Suppressor macrophage treated with lipopolysaccharide for 4 hours (primary cell): ENCODE measurements around the gene SBF2.
"Not testable (repeated sequence)": the region's sequence is repeated elsewhere in the genome, so short reads cannot be mapped to it uniquely, and the experiment has no call there.

ENCODE experiments used
- DNase-seq: peaks from one replicate; pipeline ENCODE4 v3.0.0-alpha.2; 2020

Gene SBF2

DNA sequence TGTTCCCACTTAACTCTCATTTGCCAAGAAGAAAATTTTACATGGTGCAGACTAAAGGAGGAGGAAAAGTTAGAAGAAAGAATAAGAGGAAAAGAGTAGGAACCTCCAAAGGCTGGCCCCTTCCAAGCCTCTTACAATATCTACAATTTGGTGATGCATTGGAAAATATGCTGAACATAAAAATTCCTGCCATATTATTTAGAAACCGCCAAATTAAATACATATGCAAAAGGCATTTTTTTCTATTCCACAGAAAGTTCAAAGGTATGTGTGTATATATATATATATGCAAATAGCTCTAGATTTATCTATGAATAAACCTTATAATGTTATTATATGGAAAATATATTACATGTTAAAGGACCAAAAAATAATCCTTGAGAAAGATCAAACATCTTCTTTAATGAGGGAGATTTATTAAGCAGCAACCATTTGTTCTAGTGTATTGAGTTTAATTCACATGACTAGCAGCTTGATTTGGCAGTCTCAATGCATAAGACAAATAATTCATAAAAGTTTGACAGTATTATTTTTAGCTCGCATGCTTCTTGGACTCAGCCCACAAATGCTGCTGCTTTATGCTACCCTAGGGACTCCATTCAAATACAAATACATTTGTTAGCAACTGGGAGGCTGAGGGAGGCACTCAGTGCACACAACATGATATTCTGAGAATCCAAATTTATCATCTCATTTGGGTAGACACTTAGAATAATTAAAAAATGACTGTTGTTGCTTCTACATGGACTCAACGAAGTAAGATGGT, 184.9 kb downstream of the SBF2 start:
- no peak for DNase-seq

DNA sequence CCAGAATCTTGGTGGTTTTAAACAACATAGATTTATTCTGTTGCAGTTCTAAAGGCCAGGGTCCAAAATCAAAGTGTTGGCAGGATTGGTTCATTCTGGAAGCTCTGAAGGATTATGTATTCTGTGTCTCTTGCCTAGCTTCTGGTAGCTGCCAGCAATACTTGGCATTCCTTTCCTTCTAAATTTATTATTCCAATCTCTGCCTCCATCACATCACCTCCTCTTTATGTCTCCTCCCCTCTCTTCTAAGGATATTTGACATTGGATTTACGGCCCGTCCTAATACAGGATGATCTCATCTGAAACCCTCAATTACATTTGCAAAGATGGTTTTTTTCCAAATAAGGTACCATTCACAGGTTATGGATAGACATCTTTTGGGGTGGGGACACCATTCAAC, 186.5 kb downstream of the SBF2 start:
- no peak for DNase-seq

DNA sequence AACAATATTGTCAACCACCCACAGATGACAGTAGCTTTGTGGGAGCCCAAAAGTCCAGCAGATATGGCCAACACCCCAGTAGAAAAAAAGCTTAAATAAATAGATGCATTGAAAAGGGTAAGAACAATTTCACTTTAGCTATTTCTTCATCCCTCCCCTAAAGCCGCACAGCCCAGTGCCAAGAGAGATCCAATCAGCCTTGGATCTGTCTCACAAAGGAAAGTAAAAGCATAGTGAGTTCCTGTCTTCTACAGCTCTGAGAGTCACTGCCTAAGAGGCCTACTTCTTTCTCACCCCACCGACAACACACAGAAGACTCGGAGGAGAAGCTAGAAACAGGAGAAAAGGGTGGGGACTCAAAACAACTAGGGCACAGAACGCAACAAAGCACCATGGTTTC, 196.4 kb downstream of the SBF2 start:
- no peak for DNase-seq

DNA sequence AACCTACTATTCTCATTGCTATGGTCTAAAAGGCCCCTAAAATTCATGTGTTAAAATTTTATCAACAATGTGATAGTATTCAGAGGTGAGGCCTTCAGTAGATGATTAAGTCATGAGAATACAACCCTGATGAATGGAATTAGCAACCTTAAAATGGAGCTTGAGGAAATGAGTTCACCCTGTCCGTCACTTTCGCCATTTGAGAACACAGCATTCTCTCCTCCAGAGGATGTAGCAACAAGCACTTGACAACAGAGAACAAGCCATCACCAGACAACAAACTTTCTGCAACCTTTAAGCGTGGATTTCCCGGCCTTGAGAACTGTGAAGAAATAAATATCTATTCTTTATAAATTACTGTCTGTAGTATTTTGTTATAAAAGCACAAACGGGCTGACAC, 197.0 kb downstream of the SBF2 start:
- peak; percentile 21 for DNase-seq

DNA sequence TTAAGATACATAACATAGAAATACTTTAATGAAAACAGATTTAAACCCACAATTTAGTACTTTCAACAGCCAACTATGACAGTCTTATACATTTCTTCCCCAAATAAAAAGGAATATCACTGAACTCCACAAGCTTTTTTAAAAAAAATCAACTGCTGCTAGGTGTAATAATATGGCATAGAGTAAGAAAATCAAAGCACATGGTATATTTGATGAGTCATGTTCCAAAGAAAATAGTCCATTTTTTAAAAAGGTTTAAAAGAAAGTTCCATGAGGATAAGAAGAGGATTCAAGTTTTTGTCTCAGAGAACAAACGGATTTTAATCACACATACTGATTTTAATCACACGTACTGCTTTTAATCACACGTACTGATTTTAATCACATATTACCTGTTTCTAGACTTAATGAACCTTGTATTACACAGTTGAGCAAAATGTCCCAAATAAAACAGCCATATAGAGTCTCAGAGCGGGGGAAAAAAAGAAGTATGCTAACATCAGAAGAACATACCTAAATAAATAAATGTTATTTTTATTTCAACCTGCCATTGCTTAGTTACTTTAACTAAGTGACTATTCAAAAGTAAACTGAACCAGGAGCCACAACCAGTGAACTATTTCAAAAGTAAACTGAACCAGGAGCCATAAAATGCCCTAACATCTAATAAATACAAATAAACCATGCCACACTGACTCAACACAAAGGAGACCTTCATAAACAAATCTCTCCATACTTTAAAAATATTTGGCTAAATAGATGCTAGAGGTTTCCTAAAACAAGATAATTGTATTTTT, 198.4 kb downstream of the SBF2 start:
- DNase-seq: no peak

DNA sequence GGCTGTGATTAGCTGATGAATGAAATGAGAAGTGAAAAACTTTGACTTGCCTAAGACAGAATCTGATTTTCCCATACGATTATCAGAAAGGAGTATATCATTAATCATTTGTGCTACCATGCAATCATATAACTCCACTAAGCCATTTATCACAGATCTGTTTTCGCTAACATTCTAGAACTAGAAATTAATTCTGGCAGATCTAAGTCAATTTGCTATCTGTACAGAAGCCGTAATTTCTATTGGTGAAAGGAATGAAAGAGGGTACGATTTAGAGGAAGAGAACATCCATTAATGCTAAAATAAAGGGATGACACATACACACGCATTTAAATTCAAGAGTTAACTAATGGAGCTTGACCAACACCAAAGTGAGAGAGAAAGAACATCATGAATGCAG, 201.6 kb downstream of the SBF2 start:
- no peak for DNase-seq

DNA sequence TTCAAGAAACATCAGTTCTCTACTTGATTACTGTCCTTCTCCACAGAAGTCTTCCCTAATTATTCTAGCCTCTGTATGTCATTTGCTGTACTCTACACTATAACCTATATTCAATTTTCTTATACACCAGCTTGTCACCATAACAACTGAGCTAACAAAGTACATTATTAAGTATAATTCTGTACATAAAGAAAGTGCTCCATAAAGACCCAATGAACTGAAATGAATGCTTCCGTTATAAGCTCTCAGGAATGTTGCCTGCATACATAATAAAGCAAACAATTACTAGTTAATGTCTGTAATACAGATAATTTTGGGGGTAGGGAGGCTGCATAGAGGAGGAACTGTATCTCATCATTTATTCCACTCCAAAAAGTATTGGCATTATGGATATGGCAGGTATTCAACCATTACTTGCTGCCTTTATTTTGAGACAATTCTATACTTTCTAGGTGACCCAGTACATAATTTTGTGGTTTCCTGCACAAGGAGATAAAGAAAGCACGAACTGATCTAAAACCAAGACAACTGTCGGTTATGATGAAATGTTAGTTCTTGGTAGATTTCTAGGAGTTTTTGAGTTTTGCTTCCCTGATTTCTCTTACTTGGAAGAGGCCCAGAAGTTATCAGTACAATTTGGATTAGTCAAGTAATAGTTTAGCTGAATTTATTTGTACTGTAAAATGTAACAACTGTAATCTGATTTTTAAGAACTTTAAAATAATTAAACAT, 202.5 kb downstream of the SBF2 start:
- DNase-seq: peak; percentile 30

DNA sequence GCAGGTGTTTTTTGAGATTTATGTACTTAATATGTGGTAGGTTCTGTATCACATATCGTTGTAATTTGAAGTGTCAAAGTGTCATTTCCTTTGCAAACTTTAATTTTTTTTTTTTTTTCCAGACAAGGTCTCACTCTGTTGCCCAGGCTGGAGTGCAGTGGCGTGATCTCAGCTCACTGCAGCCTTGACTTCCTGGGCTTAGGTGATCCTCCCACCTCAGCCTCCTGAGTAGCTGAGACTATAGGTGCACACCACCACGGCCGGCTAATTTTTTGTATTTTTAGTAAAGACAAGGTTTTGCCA, 206.1 kb downstream of the SBF2 start:
- DNase-seq: not testable (repeated sequence)

DNA sequence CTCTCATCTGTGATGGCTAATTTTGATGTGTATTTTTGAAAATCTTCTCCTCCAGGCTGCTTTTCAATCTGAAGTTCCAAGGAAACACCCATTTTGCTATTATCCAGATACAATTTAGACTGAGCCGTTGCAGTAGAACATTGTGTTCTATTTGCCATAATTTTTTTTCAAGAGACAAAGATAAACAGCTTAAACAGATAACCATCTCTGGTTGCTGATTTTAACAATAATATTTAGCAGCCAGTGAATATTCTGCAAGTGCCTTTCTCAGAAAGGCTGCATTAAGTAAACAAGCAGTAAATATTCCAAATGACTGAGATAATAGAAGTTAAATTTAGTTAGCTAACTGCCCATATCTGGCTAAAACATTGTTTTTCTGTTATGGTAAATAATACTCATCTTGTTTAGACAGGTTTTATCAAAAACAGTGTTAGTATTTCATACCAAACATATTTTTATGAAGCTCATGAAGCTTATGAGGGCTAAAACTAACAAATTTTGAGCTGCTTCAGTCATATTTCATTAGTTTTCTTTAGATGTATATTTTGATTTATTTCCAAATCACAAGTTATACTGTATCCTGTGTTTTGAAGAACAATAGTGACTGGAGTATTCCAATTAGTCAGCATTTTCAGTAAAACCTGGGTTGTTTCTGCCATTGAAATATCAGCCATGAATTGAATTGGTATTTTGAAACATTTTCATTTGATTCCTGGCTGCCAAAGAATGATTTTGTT, 206.7 kb downstream of the SBF2 start:
- no peak for DNase-seq

DNA sequence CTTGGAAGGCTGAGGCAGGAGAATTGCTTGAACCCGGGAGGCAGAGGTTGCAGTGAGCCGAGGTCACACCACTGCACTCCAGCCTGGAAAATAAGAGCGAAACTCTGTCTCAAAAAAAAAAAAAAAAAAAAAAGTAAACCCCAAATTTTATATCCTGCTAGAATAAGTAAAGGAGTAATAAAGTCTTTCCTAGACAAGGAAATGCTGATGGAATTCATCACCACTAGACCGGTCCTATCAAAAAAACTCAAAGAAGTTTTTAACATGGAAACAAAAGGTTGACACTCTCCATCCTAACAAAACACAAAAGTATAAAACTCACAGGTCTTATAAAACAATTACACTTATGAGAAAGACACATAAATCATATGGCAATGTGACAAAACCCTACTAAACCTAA, 213.9 kb downstream of the SBF2 start:
- no peak for DNase-seq

DNA sequence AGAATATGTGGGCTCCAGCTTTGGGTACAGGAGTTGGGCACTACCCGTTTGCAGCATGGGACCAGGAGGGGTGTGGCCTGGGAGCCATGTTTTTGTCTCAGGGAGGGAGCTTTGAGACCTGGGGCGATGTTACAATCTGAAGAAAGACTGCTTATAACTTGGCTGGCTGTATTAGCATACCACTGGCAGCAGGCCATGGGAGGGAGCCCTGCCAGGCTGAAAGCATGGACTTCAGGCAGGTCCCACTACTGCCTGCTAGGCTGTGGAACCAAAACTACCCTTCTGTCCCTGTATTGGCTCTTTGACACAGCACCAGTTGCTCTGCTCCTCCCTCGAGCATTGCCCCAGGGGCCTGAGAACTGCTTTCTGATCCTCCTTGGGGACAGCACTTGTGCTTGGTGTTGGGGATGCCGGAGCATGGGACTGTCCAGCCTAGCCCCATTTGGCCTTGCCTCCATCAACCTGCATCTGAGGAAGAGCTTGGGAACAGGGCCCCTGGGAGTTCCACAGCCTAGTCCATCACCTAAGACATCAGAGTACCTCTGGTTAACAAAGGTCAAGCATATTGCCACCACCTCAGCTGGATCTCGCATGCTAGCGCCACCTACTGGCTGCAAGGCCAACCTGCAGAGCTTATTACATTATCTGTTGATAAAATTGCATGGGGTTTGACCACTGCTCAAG, 217.4 kb downstream of the SBF2 start:
- DNase-seq: peak; percentile 35

DNA sequence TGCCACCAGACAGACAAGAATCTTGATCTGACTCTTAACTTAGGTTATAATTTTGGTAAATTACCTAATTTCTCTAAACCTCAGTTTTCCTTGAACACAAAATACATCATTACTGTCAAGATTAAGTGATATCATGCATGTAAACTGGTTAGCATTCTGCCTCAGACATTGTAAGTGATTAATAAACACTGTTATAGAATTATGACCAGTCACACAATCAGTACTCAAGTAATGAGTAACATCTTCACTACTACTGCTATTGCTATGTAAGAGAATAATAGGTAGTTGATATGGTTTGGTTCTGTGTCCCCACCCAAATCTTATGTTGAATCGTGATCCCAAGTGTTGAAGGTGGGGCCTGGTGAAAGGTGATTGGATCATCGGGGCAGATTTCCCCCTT, 218.9 kb downstream of the SBF2 start:
- no peak for DNase-seq

DNA sequence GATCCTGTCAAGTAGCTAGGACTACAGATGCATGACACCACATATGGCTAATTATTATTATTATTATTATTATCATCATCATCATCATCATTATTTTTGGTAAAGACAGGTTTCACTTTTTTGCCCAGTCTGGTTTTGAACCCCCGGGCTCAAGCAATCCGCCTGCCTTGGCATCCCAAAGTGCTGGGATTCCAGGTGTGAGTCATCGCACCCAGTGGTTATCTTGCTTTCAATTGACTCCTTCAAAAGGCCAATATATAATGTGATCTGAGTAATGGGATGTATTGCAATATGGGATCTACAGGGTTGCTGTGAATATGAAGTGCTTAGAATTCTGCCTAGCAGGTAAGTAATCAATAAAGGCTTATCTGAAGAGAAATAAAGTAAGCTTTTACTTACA, 221.2 kb downstream of the SBF2 start:
- DNase-seq: no peak

DNA sequence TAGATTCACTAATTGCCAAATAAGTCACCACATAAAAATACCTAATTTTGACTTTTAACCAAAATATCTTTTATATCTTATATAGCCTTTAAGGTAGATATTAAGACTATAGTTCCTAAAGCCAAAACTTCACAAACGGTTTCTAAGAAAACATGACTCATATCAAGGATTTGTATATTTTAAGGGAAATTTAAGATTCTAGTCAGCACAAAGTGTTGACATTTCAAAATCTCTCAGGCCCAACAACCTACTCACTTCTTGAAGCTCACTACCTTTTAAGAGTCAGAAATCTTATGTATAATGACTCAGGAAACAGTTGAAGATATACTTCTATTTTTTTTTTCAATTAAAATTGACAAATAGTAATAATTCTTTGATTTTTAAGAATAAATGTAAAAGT, 221.9 kb downstream of the SBF2 start:
- DNase-seq: peak; percentile 9

DNA sequence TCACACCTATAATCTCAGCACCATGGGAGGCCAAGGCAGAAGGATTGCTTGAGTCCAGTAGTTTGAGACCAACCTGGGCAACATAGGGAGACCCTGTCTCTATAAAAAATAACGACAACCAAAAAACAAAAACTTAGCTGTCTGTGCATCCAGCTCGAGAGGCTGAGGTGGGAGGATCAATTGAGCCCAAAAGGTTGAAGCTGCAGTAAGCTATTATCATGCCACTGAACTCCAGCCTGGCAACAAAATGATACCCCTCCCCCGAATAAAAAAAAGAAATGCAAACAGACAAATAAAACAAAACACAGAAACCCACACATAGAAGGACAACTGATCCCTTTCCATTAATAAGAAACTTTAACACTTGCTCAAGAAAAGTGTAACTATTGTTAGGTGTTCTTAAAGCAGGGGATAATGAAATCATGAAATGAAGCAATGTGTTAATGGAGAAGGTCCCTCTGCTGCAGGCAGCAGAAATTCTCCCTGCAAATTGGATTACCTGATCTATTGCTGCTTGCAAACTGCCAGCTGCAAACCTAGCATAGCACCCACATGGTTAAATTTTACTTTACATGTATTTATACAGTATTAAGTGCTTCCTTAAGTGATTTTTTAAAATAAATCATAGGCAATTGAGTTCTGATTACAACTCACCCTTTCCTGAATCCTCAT, 226.3 kb downstream of the SBF2 start:
- no peak for DNase-seq

DNA sequence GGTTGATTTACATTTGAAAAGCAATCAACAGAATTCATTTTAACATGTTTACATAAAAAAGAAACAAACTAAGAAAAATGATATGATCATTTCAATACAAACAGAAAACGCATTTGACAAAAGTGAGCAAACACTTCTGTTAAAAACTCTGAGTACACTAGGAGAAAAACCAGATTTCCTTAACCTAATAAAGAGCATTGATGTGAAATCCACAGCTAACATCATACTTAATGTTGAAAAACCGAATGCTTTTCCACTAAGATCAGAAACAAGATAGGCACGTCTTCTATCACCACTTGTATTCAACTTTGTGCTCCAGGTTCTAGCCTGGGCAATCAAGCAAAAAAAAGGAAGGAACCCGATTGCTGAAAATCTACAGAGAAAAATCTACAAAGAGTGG, 227.6 kb downstream of the SBF2 start:
- DNase-seq: no peak

DNA sequence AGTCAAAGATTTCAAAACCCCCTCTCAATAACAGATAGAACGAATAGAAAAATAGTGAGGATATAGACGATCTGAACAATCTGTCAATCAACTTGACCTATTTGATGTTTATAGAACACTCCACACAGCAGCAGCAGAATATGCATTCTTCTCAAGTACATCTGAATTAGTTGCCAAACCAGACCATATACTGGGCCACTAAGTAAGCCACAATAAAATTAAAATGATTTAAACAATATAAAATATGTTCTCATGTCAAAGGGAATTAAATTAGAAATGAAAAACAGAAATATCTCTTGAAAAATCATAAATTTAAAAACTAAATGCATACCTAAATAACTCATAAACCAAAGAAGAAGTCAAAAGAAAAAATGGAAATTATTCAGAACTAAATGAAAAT, 229.2 kb downstream of the SBF2 start:
- no peak for DNase-seq

DNA sequence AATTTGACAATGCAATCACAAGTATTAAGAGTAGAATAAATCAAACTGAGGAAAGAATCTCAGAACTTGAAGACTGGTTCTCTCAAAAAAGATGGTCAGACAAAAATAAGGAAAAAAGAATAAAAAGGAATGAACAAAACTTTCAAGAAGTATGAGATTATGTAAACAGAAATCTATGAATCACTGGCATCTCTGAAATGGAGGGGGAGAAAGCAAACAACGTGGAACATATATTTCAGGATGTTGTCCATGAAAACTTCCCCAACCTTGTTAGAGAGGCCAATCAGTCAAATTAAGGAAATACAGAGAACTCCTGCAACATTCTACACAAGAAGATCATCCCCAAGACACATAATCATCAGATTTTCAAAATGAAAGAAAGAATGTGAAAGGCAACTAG, 235.7 kb downstream of the SBF2 start:
- no peak for DNase-seq

DNA sequence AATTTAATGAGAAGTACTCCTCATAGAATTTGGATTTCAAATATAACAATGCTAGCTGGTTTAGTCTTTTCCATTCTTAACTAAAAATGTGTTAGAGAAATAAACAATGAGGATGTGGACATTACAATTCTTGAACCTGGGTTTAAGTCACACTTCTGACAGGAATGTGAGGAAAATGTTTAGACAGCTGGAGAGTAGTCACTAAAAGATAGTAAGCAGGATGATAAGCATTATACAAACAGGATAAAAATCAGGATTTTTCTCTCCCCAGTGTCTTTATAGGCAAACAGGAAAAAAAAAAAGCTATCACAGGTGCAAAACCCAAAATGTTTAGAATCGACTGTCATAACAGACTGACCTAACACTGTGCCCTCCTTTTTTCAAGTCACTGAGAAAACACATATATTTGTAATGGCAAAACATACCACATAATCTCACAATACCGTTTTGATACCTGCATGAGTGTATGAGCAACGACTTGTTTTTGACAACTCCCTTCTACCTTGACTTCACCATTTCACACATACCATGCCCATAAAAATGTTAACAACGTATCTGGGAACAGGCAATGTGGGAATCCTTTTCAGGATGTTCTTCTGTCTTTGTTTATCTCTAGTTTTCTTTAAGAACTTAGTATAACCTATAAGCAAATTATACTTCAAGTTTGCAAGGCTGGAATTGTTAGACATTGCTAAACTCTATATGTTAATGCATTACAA, 242.0 kb downstream of the SBF2 start:
- no peak for DNase-seq

DNA sequence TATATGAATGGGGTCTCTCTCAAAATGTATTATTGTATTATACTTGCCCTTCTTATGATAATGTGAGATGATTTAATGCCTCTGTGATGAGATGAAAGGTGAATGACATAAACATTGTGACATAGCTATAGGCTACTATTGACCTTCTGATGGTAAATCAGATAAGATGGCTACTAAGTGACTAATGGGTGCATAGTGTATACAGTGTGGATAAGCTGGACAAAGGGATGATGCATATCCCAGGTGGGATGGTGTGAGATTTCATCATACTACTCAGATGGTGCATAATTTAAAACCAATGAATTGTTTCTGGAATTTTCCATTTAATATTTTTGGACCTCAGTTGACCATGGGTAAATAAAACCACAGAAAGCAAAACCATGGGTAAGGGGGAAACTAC, 243.5 kb downstream of the SBF2 start:
- no peak for DNase-seq

DNA sequence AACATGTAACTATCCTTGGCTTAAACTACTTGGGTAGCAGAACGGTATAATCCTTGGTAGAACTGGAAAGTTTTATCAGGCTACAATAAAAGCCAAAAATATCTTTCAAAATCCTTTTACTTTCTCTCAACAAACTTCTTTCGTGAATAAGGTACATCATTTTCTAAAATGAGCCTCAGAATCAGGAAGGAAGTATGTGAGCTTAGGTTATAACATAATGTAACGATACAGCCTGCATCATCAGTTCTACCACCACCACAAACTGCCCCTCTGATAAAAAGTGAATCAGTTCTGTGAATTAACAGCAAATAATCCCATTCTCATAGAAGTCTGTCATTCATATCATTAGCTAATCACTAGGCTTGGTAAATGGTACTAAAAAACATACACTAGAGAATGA, 244.3 kb downstream of the SBF2 start:
- DNase-seq: no peak

DNA sequence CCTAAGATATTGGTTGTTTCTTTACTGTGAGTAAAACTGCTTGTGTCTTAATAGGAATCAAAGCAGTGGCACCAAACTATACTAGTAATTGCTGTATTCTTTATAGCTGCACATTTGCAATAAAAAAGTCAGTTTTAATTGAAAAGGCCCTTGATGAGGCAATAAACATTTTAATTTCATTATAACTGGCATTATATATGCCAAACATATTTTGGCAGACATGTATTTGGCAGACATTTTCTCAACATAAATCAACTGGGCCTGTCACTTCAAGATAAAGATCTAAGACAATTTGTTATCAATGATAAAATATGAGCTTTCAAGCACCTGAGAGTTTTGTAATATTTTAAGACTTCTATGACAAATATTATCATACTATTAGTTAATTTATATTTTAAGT, 245.7 kb downstream of the SBF2 start:
- no peak for DNase-seq
